Measurements from ENCODE around the gene PANK2. TPM values are rescaled to one million over a fixed set of nuclear protein-coding genes. Genes with fewer than 3 reads are reported as not detected.

The PANK2 gene
- polyA plus RNA-seq, 1 donor, result 25.8 TPM

Other genes with a start within 250 kb of the PANK2 start
- not detected for gene GFRA4, start 226.0 kb upstream of the PANK2 start, polyA plus RNA-seq (ENCODE audit: insufficient read length)
- 71.3 TPM for gene ADAM33, start 207.4 kb upstream of the PANK2 start, polyA plus RNA-seq (ENCODE audit: insufficient read length)
- gene SIGLEC1, start 176.8 kb upstream of the PANK2 start, polyA plus RNA-seq (ENCODE audit: insufficient read length), result 3.4 TPM
- 21.4 TPM for gene HSPA12B, start 156.7 kb upstream of the PANK2 start, polyA plus RNA-seq (ENCODE audit: insufficient read length)
- 21.6 TPM for gene ADISSP, start 121.6 kb upstream of the PANK2 start, polyA plus RNA-seq (ENCODE audit: insufficient read length)
- gene SPEF1, start 107.9 kb upstream of the PANK2 start, polyA plus RNA-seq (ENCODE audit: insufficient read length), result 0.11 TPM
- 44.4 TPM for gene CENPB, start 102.6 kb upstream of the PANK2 start, polyA plus RNA-seq (ENCODE audit: insufficient read length)
- 86.6 TPM for gene CDC25B, start 93.1 kb upstream of the PANK2 start, polyA plus RNA-seq (ENCODE audit: insufficient read length)
- gene AP5S1, start 68.8 kb upstream of the PANK2 start, polyA plus RNA-seq (ENCODE audit: insufficient read length), result 9.8 TPM
- gene MAVS, start 42.6 kb upstream of the PANK2 start, polyA plus RNA-seq (ENCODE audit: insufficient read length), result 22.8 TPM
- 20.8 TPM for gene RNF24, start 126.2 kb downstream of the PANK2 start, polyA plus RNA-seq (ENCODE audit: insufficient read length)

All from forelimb muscle (tissue), 1 donor.